ENCODE measurements around the gene COL23A1.
"Not testable (repeated sequence)": the region's sequence is repeated elsewhere in the genome, so short reads cannot be mapped to it uniquely, and the experiment has no call there.

COL23A1 gene

GRCh38 chr5:178304761-178305645, 285.2 kb downstream of the COL23A1 start:
- H3K4me3 Mint-ChIP-seq: peak overlapping the region in 1 of 3 experiments; percentile 6
- H3K9me3 Mint-ChIP-seq: peaks cover 14% of the 10 kb centered on the region
- H3K27ac Mint-ChIP-seq: peak overlapping the region; percentile 34 to 74 (median 59)
- peaks cover 19% of the 10 kb centered on the region for H3K36me3 Mint-ChIP-seq (ENCODE audit: low read depth)
- H3K4me1 Mint-ChIP-seq: peaks cover 52% of the 10 kb centered on the region
- TF ChIP-seq, protein P1, sequence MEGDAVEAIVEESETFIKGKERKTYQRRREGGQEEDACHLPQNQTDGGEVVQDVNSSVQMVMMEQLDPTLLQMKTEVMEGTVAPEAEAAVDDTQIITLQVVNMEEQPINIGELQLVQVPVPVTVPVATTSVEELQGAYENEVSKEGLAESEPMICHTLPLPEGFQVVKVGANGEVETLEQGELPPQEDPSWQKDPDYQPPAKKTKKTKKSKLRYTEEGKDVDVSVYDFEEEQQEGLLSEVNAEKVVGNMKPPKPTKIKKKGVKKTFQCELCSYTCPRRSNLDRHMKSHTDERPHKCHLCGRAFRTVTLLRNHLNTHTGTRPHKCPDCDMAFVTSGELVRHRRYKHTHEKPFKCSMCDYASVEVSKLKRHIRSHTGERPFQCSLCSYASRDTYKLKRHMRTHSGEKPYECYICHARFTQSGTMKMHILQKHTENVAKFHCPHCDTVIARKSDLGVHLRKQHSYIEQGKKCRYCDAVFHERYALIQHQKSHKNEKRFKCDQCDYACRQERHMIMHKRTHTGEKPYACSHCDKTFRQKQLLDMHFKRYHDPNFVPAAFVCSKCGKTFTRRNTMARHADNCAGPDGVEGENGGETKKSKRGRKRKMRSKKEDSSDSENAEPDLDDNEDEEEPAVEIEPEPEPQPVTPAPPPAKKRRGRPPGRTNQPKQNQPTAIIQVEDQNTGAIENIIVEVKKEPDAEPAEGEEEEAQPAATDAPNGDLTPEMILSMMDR (IDR thresholded peaks at IDR 0.05; ENCODE audit: unreplicated experiment in 3 of 3): no peak
- H3K27me3 Mint-ChIP-seq (ENCODE audit: low read depth): peaks cover 4% of the 10 kb centered on the region

- peaks cover 4% of the 10 kb centered on the region for H3K27me3 Mint-ChIP-seq (ENCODE audit: low read depth)
- H3K9me3 Mint-ChIP-seq: peaks cover 14% of the 10 kb centered on the region
- peaks cover 19% of the 10 kb centered on the region for H3K36me3 Mint-ChIP-seq (ENCODE audit: low read depth)
- H3K27ac Mint-ChIP-seq: no peak overlapping the region
- TF ChIP-seq, protein P1 (IDR thresholded peaks at IDR 0.05; ENCODE audit: unreplicated experiment in 3 of 3): no peak
- H3K4me3 Mint-ChIP-seq: no peak overlapping the region
- peaks cover 43% of the 10 kb centered on the region for H3K4me1 Mint-ChIP-seq
Measured at GRCh38 chr5:178304016-178304415, 286.2 kb downstream of the COL23A1 start.

DNA sequence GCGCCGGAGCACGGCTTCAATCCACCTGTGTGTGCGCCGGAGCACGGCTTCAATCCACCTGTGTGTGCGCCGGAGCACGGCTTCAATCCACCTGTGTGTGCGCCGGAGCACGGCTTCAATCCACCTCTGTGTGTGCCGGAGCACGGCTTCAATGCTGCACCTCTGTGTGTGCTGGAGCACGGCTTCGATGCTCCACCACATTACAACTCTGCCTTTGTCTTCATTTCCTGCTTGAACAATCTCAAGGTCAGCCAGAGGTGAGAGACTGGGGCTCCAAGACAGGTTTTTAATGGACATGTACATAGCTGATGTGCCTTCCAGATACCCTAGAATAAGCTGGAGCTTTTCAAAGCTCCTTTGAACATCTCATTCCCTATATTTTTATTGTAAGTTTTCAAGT, 287.9 kb downstream of the COL23A1 start:
- not testable (repeated sequence) for H3K27me3 Mint-ChIP-seq (ENCODE audit: low read depth); H3K27ac Mint-ChIP-seq; H3K4me3 Mint-ChIP-seq
- H3K4me1 Mint-ChIP-seq: peaks cover 26% of the 10 kb centered on the region
- peaks cover 19% of the 10 kb centered on the region for H3K36me3 Mint-ChIP-seq (ENCODE audit: low read depth)
- H3K9me3 Mint-ChIP-seq: peaks cover 14% of the 10 kb centered on the region

GRCh38 chr5:178301641-178302040, 288.6 kb downstream of the COL23A1 start:
- Mint-ChIP-seq H3K36me3 (ENCODE audit: low read depth) (peaks cover 22% of the 10 kb centered on the region), H3K4me1 (peaks cover 21% of the 10 kb centered on the region), H3K27ac (no peak overlapping the region), H3K4me3 (no peak overlapping the region), H3K9me3 (peaks cover 14% of the 10 kb centered on the region), H3K27me3 (ENCODE audit: low read depth) (peaks cover 10% of the 10 kb centered on the region)
- TF ChIP-seq, protein P1 (IDR thresholded peaks at IDR 0.05; ENCODE audit: unreplicated experiment in 3 of 3): no peak

- H3K36me3 Mint-ChIP-seq (ENCODE audit: low read depth): peaks cover 29% of the 10 kb centered on the region
- TF ChIP-seq, protein P1 (IDR thresholded peaks at IDR 0.05; ENCODE audit: unreplicated experiment in 3 of 3): no peak
- peaks cover 10% of the 10 kb centered on the region for H3K27me3 Mint-ChIP-seq (ENCODE audit: low read depth)
- no peak overlapping the region for H3K4me3 Mint-ChIP-seq
- H3K27ac Mint-ChIP-seq: no peak overlapping the region
- peaks cover 10% of the 10 kb centered on the region for H3K9me3 Mint-ChIP-seq
- H3K4me1 Mint-ChIP-seq: peaks cover 5% of the 10 kb centered on the region
Measured at GRCh38 chr5:178298283-178298807, 291.8 kb downstream of the COL23A1 start.

DNA sequence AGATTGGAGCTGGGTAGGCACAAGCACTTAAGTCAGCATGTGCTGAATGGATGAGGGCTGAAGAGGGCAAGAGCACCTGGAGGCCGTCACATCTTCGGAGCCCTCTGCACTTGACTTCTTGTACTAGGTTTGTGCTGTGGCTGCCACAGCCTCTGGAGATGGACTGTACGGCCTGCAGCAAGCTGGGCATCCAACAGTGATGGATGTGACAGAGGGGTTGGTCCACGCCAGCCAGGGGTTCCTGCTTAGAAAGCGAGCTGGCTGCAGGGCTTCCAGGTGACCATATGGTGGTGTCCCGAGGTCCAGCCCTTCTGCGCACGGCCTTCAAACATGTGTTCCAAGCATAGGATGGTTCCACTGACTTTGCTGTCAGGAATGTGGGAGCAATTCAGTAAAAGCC, 292.4 kb downstream of the COL23A1 start:
- Mint-ChIP-seq H3K27ac (no peak overlapping the region), H3K36me3 (ENCODE audit: low read depth) (peaks cover 27% of the 10 kb centered on the region), H3K4me1 (peaks cover 11% of the 10 kb centered on the region), H3K9me3 (peaks cover 8% of the 10 kb centered on the region), H3K4me3 (no peak overlapping the region), H3K27me3 (ENCODE audit: low read depth) (peaks cover 15% of the 10 kb centered on the region)
- TF ChIP-seq, protein P1 (IDR thresholded peaks at IDR 0.05; ENCODE audit: unreplicated experiment in 3 of 3): no peak

Measured in nephron (organoid).